GM15510 (cell line): Measurements from ENCODE around the gene CEACAM8.

Source experiments
- POLR2A ChIP-seq: IDR thresholded peaks from 3 replicates; pipeline ENCODE4 v1.6.1; 2011; ENCODE audit warnings: borderline replicate concordance; ENCODE audit not compliant: insufficient read length; ENCODE audit errors: extremely low read depth

The CEACAM8 gene

DNA sequence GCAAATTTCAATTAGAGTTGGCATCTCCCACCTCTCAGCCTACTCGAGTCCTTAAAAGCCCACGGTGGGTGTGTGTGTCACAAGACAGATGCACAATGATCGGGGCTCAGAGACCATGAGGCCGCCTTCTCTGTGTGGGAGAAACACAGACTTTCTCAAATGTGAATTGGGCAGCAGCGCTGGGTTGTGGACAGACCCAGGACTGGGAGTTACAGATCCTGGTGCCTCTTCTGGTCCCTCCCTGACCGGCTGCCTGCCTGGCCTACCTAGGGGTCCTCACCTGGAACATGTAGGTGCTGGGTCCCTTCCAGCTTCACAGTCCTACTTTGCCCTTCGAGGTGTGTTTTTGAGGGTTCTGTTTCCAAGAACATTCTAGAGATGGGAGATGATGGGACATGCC, 4.9 kb downstream of the CEACAM8 start:
- TF ChIP-seq POLR2A, result no peak

DNA sequence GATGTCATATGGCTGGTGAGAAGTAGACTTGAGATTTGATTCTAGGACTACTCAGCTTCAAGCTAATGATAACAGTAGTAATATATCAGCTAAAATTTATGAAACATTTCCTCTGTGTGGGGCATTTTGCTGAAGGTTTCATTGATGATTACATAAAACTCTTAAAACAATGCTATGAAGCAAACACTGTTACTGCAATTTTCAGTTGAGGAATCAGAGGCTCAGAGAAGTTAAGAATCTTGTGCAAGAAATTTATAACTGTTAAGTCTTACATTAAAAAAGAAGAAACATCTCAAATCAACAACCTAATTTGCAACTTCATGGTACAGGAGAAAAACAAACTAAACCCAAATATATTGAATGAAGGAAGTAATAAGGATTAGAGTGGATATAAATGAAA, 10.3 kb downstream of the CEACAM8 start:
- no peak for TF ChIP-seq POLR2A

DNA sequence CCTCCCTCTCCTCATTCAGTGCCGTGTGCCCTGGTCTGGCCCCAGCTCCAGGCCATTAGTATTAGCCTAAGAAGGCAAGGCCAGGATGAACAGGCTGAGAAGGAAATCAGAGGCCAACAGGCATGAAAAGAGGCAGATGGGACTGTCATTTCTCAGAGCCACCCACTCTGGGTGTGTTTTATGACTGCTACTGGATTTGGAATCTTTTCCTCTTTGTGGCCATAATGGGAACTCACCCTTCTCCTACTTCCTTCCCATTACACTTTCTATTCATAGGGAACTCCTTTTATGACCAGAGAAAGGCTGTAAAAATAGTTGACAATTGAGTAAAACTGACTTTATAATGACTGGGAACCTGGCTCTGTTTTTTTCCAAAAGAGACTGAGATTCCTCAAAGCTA, 17.7 kb downstream of the CEACAM8 start:
- no peak for TF ChIP-seq POLR2A

DNA sequence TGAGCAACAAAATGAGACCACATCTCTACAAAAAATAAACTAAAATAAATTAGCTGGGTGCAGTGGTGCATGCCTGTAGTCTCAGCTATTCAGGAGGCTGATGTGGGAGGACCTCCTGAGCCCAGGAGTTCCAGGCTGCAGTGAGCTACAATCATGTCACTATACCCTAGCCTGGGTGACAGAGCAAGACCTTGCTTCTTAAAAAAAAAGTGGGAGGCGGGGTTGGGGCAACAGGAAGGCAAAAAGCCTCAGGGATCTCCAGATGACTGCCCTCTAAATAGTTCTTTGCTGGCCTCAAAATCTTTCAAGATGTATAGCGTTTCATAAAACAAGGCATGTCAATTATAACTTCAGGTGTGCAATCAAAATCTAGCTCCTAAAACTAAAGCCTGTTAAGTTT, 18.5 kb downstream of the CEACAM8 start:
- no peak for TF ChIP-seq POLR2A

DNA sequence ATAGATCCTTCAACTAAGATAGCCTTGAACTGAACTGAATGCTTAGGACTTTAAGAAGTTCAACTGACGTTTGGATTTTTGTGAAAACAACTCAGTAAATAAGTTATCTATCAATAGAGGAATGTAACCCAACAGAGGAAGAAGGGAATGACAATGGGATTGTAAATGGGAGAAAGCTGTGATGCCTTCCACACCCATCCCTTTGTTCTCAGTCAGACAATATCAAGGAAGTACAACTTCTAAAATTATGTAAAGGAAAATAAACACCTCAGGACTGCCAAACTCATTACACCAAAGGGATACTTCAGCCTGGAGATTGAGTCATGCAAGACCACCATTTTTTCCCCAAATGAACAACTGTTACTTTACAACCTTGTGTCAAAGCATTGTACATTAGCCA, 21.1 kb downstream of the CEACAM8 start:
- no peak for TF ChIP-seq POLR2A

DNA sequence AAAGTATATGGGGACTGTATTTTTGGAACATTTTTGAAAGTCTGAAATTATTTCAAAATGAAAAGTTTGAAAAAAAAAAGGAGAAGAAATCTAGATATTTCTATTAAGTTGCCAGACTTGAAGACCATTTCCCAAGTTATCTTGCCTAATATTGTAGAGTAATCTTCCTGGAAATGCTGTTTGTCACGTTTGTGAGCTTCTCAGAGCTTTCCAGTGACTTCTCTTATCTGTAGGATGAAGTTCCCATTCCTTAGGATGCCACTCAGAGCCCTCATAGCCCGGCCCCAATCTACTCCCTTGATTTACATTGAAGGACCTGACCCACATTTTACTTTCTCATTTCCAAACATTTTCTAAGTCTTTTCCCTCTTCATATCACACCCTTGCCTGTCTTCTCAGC, 23.6 kb downstream of the CEACAM8 start:
- TF ChIP-seq POLR2A, result no peak

DNA sequence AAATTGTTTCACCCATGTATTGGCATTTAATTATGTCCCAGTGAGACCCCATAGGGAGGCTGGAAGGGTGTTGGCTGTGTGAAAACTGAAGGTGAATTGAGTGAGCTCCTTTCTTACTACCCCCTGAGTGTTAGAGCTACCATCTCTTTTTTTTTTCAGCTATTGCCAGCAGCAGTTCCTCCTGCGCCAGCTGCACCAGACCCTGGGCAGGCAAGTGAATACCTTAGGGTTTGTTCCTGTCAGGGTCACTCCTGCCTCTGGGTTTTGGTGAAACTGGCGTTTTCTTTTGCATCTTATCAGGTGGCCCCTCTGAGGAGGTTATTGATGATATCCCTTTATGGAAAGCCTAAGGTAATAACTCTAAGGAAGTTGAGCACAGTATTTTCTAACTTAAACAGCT, 25.5 kb downstream of the CEACAM8 start:
- no peak for TF ChIP-seq POLR2A

DNA sequence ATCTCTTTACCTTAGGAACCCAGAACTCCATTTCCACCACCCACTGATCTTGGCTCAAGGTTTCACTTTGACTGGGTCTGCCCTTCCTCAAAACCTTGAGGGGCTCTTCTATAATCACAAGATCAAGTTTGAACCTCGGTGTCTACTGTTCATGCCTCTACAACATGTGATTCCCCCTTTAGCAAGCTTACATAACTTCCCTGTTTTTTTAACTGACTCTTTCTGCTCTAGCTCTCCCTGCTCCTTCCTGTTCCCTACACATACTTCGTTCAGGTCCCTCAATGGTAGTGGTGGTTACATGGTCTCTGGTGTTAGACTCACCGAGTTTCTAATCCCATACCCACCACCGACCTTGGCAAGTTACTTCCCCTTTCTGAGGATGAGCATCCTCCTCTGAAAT, 26.7 kb downstream of the CEACAM8 start:
- TF ChIP-seq POLR2A, result no peak

DNA sequence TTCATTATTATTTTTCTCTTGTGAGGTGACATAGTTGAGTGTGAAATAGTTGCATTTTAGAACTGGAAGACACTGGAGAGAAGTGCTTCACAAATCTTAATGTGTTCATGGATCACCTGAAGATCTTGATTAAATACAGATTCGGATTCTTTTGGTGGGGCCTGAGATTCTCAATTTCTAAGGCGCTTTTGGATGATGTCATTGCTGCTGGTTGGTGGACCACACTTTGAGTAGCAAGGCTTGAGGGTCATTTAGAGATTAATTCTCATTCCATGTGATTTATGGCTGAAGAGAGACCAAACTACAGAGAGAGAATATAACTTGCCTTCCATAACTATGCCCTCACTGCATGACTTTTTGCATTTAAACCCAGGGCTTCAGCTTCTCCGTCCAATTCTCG, 27.2 kb downstream of the CEACAM8 start:
- TF ChIP-seq POLR2A, result no peak

DNA sequence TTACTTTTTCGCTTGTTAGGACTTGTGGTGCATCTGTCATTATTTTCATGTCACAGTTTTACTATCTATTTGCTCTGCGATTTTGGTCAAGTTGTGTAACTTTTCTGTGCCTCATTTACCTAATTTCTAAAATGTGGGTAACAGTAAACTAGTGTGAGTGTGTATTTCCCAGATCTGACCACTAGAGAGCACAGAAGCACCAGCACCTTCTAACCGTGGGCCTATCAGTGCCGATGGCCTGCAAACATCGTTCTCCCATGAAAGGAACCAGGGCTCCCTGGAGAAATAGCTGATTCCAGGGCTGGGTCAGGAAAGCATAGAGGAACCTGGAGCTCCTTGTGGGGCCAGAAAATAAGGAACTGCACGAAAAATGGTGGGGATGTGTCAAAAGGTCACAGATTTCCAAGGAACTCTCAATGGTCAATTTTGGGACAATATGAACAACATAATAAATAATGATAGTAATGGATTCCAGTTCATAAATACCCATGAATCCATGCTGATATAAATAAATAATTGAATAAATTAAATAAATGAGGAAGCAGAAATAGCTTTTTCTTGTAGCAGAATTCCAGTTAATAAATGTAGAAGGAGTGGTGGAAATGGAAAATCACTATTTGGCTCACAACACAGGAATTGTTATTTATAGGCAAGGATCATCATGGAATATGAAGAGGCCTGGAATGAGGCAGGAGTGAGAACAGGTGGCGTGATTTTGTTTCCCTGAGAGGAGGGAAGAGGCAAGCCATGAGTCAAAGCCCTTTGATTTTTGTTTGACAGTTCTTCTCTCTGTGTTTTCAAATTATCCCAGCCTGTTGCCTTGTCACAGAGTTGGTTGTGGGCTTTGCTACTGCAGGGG, 31.1 kb downstream of the CEACAM8 start:
- no peak for TF ChIP-seq POLR2A

DNA sequence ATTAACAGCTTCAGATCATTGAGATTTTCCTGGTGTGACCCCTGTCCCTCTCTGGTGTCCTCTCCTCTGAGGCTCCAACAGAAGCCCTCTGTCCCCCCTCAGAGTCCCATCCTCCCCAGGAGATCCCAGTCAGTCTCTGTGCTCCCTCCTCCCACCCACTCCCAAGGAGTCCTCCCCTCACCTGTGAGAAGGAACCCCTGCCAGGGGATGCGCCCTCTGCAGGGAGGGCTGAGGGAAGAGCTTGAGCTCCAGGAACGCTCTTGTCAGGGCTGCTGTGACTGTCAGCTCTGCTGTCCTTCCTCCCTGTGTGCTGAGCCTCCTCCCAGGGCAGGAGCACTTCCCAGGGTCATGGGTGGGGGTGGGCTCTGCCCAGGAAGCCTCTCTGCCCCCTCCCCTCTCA, 33.2 kb downstream of the CEACAM8 start:
- TF ChIP-seq POLR2A, result no peak

DNA sequence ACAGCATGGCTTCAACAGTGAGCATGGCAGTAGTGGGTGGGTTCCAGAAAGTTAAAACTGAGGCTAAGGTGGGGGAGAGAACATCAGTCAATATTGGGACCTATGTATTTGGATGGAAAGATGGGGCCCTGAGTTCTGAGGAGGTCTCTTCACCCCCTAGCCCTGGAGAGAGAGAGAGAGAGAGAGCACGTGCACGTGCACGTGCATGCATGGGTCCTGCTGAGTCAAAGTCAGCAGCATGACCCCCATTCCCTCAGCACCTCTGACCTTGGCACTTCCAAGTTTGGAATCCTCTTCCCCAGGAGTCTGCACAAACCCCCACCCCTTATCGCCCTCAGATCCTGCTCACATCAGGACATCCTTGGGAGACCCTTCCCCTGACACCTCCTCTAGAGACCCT, 34.0 kb downstream of the CEACAM8 start:
- TF ChIP-seq POLR2A, result no peak

DNA sequence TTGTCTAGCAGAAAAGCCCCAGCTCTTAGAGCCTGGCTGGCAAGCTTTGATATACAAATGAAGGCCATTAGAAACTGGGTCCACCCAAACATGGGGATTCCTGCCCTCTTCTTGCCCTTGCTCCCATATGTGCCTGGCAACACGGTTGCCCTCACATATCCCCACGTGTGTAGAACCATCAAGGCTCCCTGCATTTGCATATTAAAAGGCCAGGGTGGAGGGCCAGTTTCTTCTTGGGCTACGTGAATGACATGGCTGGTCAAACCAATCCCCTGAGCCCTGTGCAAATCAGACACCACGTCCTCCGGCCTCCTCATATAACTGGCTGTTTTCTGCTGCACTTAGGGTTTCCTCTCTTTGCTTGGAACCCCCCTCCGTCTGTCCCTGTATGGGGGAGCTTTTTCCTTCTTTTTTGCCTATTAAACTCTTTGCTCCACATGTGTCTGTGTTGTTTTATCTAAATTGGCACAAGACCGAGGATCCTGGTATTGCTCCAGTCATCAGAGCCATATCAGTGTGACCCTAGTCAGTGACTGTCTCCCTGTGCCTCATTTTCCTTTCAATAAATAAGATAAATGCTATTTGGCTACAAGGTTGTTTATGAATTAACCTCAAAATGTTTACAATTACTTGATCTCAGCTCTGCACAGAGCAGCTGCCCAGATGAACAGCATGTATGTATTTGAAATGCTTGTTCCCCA, 36.1 kb downstream of the CEACAM8 start:
- TF ChIP-seq POLR2A, result no peak

DNA sequence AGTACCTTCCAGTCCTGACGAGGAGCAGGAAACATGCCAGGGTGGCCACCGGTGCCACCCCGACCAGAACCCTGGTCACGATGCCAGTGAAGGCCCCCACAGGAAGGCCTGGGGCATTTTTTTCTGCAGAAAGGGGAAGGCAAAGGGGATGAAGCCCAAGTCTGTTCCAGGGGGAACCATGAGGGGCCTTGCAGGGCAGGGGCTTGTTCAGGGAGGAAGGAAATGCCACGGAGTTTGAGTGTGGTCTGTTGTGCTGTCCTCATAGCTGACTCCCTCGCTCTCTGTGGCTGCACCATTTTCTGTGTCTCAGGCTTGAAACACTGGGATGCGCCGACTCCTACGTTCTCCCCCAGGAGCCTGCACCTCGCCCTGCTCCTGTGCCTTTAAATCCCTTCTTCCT, 38.9 kb downstream of the CEACAM8 start:
- TF ChIP-seq POLR2A, result no peak

DNA sequence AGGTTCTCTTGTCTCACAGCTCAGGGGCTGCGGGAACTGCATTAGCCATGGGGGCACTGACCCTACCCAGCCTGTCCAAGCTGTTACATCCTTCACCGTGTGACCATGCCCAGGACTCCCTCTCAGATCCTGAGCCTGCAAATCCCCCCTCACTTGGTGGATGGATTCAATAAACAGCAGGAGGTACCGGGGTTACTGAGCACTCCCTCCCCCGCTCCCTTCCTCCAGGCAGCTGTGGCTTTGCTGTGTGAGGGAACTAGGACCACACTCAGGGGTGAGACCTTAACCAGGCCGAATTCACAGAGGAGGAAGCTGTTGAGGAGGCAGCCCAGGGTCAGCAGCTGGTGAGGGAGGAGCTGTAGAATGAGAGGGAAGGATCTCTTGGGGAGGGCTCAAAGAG, 39.4 kb downstream of the CEACAM8 start:
- TF ChIP-seq POLR2A, result no peak

DNA sequence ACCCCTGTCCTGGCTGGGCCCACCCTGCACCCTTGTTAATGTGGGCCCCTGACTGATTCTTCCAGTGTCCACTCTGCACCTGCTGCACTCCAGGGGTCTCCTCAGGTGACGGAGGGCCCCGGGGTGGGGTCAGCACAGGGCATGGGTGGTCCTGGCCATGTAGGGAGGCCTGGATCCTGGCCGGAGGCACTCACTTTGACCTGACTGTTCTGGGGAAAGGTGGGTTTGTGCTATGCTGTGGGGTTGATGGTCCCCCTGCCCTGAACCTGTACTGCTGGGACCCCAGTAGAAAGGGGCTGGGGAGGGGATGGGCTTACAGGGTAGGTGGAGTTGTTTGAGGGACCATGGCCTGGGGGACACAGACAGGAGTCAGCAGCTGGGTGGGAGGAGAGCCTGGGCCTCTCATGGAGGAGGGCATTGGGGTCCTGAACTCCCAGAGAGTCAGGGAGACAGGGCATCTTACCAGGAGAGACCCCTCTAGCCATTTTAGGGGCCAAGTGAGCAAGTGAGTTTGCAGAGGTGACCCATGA, 40.6 kb downstream of the CEACAM8 start:
- no peak for TF ChIP-seq POLR2A
